Stromal cell of bone marrow (primary cell): ENCODE results near the gene PDS5B.
"Not testable (repeated sequence)": the region's sequence is repeated elsewhere in the genome, so short reads cannot be mapped to it uniquely, and the experiment has no call there.

Experiments
- DNase-seq: peaks from one replicate; pipeline ENCODE4 v3.0.0-alpha.2; 2012; ENCODE audit warnings: low read depth

PDS5B gene

DNA sequence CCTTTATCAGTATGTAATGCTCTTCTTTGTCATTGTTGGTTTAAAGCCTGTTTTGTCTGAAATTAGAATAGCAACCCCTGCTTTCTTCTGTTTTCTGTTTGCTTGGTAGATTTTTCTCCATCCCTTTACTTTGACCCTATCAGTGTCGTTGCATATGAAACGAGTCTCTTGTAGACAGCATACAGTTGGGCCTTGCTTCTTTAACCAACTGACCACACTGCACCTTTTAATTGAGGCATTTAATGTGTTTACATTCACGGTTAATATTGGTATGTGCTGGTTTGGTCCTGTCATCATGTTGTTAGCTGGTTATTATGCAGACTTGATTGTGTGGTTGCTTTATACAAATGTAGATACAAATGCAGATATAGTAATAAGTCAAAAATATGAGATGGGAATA, 71.1 kb downstream of the PDS5B start:
- DNase-seq: no peak

DNA sequence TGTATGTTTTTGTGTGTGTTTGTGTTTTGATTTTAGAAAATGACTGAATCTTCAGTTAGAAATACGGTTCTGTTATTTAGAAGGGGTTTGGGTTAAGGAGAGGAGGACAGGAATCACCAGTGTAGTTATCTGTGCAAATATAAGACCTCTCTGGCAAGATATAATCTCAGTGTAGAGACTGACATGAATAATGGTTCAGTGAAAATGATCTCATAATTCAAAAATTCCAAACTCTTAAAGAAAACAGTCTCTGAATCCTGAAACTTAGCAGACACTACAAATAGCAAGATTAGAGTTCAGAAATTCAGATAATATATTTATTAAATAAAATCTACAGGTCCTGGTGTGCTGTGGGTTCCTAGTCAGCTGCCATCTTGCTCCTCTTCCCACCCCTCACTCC, 73.5 kb downstream of the PDS5B start:
- DNase-seq: no peak

DNA sequence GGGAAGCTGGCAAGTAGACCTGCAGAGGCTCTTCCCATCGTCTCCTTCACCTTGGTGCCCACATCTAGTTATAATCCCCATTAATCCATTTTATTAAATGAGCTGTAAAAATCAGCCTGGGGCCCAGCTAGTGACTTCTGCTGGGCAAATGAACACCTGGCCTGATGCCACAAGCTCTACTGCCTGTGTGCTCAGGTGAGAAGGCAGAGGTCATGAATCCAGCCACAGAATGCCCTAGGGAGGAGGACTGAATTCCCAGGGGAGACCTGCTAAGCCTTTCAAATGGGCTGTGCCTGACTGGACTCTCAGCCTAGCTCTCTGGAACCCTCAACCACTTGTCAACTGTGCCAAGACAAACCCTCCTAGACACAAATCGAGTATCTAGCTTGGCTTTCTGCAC, 74.0 kb downstream of the PDS5B start:
- DNase-seq: no peak

DNA sequence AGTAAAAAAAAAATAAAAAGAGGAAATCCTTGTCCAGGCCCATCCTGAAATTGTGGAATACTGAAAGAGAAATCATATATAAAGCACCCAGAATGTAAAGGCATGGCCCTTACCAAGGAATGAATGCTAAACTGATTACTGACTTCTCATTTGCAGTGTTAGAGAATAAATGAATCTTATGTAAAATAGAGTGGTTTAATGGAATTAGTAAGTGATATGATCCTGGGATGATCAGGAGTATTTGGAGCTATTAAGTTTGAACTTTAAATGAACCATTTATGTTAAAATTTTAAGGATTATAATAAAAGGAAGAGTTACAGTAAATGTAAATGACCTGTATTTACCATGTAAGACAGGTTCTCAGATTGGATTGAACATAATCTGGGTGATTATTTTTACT, 75.4 kb downstream of the PDS5B start:
- no peak for DNase-seq

DNA sequence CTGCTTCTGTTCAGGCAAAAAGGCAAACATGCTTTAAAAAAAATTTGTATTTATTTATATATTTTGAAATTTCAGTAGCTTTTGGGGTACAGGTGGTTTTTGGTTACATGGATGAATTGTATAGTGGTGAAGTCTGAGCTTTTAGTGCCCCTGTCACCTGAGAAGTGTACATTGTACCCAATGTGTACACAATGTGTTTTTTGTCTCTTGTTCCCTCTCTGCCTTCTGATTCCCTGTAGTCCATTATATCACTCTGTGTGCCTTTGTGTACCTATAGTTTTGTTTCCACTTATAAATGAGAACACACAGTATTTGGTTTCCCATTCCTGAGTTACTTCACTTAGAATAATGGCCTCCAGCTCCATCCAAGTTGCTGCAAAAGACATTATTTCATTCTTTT, 77.4 kb downstream of the PDS5B start:
- DNase-seq: no peak

DNA sequence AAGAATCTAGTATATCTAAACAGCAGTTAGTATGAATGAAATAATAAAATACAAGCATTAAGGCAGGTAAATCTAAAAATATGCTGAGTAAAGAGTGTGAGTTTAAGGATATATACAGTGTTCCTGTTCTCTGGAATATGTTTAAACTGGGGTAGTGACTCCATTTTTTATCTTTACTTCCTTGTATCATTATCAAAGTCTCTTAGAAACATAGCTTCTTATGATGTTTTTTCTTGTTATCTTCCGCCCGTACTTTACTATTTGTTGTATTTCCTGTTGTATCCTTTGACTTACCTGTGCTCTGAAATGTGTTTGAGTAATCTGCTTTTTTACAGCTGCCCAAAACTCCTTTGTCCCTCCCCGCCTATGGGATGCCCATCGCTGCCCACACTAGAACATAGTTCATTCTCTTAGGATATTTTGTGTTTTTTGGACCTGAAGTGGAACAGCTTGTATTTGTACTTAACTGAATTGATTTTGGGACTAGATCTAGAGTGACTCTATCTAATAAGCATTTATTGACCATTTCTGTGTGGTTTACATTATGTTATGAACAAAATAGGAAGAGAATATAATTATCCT, 80.8 kb downstream of the PDS5B start:
- no peak for DNase-seq

DNA sequence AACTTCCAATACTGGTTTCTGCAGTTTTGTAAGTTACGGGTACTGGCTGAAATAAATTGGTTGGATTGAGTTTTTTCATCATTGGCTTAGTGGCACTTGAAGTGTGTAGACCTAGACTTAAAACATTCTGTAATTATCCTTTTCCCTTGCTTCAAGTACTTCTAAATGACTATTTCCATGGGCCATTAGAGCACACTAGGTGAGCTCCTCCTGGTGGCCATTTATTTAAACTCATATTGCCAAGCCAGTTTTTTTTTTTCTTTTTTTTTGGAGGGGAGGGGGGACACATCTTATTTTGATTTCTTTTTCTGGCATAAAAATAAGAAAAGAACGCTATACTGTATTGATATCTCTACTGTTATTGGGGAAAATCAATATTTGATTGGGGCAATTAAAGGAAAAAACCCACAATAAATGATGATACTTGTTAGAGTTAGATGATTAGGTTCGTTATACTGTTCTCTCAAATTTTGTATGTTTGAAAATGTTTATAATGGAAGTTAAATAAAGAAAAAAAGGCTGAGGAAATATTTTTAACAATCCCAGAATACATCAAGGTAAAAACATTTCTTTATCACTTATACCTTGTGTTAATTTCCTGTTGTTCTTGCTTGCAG, 82.9 kb downstream of the PDS5B start:
- DNase-seq: peak; percentile 32

DNA sequence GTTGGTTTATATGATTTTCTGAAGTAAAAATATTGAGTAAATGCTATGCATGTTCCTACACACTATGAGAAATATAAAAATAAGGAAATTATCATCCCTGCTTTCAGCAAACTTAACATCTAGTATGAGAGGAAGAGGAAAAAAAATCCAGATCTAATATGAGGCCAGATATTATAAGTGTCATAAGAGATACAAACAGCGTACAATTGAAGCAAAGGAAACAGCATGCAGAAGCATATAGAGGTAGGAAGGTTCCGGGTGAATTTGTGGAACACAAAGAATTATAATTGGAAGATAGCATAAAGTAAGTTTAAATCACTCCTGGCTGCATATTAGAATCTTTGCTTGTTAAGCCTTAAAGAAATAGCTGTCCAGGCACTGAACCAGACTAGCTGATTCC, 88.3 kb downstream of the PDS5B start:
- no peak for DNase-seq

DNA sequence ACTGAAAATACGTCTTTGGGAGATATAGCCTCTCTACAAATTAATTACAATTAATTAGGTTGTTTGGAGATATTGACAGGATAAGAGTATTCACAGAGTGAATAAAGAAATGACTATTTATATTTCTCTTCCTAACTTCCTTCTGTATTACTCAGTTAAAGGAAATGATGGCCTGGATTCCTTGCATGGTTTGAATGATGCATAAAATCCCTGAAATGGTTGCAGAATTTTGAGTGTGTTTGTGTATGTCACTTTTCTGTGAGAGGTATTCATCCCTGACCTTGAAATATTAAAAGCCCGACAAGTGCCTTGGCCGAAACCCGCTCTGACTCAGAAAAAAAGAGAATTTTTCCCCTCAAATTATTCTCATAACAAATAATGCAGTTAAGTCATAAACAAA, 90.0 kb downstream of the PDS5B start:
- no peak for DNase-seq

DNA sequence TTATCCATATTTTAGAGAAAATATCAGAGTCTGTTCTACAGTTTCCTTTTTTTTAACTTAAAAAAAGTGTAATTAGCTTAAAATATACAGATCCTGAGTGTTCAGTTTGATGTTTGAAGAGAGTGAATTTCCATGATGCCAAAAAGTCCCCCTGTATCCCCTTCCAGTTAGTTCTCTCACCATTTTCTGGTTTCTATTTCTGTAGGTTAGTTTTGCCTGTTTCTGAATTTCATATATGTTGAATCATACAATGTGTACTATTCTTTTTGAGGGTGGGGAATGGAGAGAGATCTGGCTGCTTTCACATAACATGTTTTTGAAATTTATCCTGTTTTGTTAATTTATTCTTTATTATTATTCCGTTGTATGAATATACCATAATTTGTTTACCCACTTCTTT, 95.9 kb downstream of the PDS5B start:
- no peak for DNase-seq

DNA sequence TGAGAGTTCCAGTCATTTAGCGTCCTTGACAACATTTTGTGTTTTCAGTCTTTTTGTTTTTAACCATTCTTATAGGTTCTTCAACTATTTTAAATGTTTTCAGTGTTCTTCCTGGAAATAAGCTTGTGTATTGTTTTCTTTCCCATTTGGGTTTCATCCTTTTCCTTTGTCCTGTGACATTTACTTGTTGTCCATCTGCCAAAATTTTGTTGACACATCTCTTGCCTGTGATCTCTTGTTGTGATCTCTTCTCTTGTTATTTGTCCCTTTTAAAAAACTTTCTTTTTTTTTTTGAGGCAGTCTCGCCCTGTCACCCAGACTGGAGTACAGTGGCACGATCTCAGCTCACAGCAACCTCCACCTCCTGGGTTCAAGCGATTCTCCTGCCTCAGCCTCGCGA, 96.5 kb downstream of the PDS5B start:
- DNase-seq: no peak

DNA sequence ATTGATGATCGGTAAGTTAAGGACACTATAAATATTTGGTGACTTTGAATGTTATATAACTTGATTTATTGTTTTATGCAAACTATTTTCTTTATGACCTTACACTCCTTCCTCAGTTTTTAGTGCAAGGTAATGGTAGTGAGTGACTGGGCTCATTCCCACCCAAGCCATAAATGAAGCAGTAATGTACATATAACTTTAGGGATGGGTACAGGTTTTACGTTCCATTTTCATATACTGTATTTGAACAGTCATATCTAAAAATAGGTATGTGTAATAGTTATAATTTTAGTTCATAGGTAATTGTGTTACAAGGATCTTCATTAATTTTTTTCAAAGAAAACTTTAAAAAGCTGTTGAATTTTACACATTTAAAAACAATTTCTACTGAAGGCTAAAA, 101.0 kb downstream of the PDS5B start:
- no peak for DNase-seq

DNA sequence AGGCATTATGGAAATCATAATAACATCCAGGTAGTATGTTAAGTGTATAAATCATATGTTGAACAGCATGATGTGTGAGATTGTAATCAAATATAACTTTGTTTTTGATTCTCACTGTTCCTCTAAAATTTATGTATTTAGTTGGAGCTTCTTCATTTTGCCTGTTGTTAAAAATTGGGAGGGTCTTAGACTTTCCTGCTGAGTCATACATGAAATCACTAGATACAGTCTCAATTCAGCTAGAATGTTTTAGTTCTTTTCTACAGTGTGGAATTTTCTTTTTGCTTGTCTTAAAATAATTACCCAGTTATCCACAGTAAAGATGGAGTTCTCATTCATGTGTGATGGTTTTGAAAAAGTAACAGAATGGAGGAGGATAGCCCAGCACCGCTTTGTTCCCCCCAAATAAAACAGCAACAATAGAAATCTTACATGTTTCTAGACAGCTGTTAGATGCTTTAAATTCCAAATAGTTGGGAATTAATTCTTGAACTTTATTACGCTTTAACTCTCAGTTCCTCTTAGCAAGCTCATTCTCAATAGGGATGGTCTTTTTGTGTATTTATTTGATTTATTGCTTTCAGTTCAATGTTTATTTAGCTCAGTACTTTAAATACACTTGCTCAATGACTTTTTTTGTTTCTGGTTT, 109.5 kb downstream of the PDS5B start:
- DNase-seq: no peak

DNA sequence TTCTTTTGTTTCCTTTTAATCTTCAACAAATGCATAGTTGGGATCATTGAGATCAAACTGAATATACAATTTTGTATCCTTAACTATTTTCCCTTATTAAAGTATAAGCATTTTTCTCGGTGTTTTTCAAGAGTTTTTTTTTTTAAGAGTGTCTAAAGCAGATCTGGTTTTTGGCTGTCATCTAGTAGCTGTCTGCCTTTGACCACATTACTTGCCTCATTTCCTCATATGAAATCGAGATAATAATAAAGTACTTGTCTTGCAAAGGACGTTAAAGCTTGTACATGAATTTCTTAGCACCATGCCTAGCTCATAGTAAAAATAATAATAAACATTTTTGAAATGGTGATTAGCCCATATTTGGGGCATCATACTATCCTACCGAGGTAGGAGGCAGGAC, 121.2 kb downstream of the PDS5B start:
- DNase-seq: no peak

DNA sequence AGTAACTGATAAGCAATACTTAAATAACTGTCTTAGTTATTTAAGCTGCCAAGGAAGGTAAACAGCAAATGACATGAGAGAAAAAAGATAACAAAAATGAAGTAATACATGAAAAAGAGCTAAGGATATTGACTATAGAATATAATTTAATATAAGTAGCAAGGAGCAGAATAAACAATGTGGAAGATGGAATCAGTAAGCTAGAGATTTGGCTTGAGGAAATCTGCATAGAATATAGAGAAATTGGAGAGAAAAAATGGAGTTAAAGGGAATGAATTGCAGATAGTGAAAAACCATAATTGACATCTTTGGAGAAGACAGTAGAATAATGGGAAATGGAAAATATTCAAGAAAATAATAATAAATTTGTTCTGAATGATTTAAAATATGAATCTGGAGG, 127.1 kb downstream of the PDS5B start:
- DNase-seq: no peak

DNA sequence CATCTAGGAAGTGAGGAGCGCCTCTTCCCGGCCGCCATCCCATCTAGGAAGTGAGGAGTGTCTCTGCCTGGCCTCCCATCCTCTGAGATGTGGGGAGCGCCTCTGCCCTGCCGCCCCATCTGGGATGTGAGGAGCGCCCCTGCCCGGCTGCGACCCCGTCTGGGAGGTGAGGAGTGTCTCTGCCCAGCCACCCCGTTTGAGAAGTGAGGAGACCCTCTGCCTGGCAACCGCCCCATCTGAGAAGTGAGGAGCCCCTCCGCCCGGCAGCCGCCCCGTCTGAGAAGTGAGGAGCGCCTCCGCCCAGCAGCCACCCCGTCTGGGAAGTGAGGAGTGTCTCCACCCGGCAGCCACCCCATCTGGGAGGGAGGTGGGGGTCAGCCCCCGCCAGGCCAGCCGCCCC, 129.9 kb downstream of the PDS5B start:
- not testable (repeated sequence) for DNase-seq

DNA sequence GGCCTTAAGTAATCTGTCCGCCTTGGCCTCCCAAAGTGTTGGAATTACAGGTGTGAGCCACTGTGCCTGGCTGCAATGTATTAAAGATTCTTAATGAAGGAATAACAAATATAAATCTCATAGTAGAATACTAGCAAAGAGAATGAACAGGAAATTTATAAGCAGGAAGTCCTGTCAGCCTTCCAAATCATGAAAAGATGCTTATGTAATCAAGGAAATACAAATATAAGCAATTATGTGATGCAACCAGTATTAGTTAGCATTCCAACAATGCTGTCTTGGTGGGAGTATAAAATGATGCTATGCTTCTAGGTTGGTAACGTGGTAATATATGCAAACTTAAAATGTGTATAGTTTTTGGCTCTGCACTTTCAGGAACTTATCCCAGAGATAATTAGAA, 133.8 kb downstream of the PDS5B start:
- no peak for DNase-seq

DNA sequence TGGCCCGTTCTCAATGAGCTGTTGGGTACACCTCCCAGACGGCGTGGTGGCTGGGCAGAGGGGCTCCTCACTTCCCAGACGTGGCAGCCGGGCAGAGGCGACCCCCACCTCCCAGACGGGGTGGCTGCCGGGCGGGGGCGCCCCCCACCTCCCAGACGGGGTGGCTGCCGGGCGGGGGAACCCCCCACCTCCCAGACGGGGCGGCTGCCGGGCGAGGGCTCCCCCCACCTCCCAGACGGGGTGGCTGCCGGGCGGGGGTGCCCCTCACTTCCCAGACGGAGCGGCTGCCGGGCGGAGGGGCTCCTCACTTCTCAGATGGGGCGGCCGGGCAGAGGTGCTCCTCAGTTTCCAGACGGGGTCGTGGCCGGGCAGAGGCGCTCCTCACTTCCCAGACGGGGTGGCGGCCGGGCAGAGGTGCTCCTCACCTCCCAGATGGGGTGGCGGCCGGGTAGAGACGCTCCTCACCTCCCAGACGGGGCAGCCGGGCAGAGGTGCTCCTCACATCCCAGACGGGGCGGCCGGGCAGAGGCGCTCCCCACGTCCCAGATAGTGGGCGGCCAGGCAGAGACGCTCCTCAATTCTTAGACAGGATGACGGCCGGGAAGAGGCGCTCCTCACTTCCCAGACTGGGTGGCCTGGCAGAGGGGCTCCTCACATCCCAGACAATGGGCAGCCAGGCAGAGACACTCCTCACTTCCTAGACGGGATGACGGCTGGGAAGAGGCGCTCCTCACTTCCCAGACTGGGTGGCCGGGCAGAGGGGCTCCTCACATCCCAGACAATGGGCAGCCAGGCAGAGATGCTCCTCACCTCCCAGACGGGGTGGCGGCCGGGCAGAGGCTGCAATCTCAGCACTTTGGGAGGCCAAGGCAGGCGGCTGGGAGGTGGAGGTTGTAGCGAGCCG, 135.1 kb downstream of the PDS5B start:
- not testable (repeated sequence) for DNase-seq

DNA sequence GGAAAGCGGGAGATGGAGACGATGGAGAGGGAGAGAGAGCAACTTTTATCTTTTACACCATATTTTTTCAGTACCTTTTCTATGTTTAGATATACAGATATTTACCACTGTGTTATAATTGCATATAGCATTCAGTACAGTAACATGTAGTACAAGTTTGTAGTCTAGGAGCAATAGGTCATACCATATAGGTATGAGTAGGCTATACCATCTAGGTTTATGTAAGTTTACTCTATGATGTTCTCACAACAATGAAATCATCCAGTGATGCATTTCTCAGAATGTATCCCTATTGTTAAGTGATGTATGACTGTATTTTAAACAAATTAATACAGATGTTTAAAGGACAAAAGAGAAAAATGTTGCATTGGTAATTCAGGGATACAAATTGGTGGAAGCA, 136.1 kb downstream of the PDS5B start:
- DNase-seq: no peak

DNA sequence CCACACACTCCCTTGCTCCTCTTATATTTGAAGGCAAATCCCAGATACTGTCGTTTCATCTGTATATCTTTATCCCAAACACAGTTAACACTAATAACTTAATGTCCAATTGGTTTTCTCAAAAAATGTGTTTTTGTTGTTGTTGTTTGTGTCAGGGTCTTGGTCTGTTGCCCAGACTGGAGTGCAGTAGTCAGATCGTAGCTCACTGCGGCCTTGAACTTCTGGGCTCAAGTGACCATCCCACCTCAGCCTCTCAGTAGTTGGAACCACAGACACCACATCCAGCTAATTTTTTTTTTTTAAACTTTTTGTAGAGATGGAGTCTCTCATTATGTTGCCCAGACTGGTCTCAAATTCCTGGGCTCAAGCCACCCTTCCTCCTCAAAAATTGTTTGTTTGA, 137.7 kb downstream of the PDS5B start:
- no peak for DNase-seq

DNA sequence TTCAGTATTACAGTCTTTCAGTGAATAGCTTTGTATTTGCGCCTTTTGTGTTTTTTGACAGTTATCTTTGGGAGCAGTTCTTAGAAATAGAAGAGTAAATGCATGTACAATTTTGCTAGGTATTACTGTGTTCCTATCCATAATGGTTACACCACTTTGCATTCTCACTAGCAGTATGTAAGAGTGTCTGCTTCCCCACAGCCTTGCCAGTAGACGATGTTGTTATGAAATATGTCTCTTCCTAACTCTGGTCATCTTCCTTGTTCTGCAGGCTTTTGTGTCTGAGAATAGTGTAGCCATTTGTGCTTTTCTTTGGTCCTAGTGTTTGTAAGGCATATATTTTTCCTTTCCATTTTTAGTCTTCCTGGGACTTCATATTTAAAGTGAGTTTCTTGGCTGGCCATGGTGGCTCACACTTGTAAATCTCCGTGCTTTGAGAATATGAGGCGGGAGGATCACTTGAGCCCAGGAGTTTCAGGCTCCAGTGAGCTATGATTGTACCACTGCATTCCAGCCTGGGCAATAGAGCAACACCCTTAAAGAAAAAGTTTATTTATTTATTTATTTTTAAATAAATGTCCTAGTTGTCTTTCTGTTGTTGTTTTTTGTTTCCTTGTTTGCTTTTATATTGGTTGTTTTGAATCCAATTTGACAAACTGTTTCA, 140.3 kb downstream of the PDS5B start:
- no peak for DNase-seq

DNA sequence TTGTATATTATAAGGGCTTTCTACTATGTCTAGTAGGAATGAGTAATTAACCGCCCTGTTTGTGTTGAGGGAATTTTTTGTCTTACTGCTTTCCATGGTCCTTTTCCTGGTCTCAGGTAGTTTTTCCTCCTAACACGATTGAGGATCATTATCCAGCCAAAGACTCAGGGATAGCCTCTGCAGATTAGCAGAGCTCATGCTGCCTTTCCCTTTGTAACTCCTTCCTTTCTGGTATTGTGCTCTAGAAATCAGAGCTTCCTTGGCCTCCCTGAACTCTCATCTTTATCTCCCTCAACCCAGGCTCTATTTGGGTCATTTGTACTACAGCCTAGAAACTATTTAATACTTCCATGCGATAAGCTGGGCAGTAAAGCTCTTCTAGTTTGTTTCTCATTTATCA, 142.1 kb downstream of the PDS5B start:
- no peak for DNase-seq
